Measurements from ENCODE around the gene LRP3. TPM values are rescaled to one million over a fixed set of nuclear protein-coding genes. Genes with fewer than 3 reads are reported as not detected.

LRP3 gene
- total RNA-seq, 1 experiment from 2014 or later, result 32.0 TPM

DNA sequence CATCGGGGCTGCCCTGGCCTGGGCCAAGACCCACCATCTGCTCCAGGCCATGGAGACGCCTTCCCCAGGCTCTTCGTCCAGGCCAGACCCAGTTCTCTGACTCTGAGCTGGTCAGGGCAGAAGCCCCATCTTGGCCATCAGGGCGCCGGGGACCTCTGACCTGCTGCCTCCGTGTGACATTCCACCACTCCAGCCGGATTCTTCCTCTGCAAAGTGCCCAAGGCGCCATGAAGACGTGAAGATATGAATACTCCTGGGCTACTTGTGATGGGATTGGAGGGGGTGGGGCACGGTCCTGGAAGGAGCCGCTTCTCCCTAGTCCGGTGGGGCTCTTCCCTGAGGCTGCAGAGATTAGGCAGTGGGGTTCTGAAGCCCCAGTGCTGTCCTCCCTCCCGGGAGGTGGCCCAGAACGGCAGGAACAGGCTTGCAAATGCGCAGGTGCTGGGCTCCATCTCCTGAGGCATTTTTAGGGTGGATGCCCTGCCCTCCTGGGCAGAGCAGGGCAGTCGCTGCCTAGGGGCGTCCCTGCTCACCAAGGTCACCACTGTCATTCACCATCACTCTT, 57.5 kb downstream of the LRP3 start:
- DNase-seq, result no peak
- Histone ChIP-seq H3K27ac (no peak overlapping the region), H3K4me3 (no peak overlapping the region), H3K4me1 (no peaks in the 10 kb centered on the region), H3K27me3 (peaks cover 9% of the 10 kb centered on the region; the same call in 1 of the 2 replicates), H3K36me3 (no peaks in the 10 kb centered on the region), H3K9me3 (replicated peaks) (no peaks in the 10 kb centered on the region)

DNA sequence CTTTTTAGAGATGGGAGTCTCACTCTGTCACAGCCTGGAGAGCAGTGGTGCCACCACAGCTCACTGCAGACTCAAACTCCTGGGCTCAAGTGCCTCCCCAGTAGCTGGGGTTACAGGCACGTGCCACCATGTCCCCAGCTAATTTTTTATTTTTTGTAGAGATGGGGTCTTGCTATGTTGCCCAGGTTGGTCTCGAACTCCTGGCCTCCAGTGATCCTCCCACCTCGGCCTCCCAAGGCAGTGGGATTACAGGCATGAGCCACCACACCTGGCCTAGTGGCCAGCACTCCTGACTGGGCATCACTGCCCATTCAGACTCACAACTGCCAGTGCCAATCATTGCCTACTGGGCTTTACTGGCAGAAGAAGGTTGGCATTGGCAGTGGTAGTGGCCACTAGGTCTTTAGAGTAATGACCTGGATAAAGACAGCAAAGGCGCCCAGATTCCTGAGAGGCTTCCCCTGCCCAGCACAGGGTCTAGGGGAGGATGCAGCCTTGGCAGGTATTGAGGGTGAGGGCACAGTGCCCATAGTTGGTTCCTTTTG, 58.4 kb downstream of the LRP3 start:
- H3K4me3 ChIP-seq, result no peak overlapping the region
- H3K4me1 ChIP-seq, result no peaks in the 10 kb centered on the region
- DNase-seq, result no peak
- H3K9me3 ChIP-seq (replicated peaks), result no peaks in the 10 kb centered on the region
- no peak overlapping the region for H3K27ac ChIP-seq
- peaks cover 9% of the 10 kb centered on the region; the same call in 1 of the 2 replicates for H3K27me3 ChIP-seq
- H3K36me3 ChIP-seq, result no peaks in the 10 kb centered on the region

DNA sequence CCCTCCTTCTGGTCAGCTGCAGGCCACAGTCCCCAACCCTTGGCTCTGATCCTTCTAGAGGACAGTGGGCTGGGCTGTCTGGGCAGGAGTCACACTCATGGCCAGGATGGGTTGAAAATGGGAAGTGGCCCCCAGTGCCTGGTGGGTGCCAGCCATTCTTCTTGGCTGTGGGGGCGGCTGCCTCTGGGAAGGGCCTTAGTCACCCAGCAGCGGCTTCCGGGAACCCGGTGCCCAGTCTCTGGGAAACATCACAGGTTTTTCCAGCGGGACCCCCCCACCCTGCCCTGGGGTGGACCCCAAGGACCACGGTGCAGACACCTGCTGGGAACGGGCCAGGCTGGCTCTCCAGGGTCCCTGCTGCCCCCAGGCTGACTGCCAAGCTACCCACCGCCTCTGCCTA, 58.8 kb downstream of the LRP3 start:
- Histone ChIP-seq H3K36me3 (no peaks in the 10 kb centered on the region), H3K4me3 (no peak overlapping the region), H3K27me3 (peaks cover 9% of the 10 kb centered on the region; the same call in 1 of the 2 replicates), H3K27ac (no peak overlapping the region), H3K4me1 (no peaks in the 10 kb centered on the region), H3K9me3 (replicated peaks) (no peaks in the 10 kb centered on the region)
- DNase-seq, result no peak

DNA sequence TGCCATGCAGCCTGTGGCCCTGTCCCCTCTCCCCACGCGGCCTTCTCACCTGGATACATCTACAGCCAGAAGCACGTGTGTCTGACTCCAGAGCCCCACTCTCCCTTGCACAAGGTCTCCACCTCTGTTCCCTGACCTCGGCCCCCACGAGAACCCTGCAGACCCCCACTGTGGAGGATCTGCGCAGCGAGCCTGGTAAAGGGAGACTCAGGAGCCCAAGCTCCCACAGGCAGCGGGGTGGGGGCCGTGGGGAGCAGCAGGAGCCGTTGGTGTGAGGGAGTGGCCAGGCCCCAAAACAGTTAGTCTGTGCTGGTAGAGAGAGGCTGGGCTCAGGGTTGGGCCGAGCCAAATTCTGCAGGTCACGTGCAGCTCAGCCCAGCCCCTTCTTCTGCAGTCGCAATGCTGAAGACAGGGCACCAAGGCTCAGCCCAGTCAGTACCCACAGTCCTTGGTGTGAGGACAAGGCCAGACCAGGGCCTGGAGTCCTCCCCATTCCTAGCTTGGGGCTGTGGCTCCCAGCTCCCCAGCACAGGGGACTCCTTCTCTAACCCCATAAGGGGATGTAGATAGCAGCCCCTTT, 60.2 kb downstream of the LRP3 start:
- H3K4me1 ChIP-seq, result no peaks in the 10 kb centered on the region
- H3K27ac ChIP-seq, result no peak overlapping the region
- H3K27me3 ChIP-seq, result peaks cover 9% of the 10 kb centered on the region; the same call in 1 of the 2 replicates
- H3K4me3 ChIP-seq, result no peak overlapping the region
- no peaks in the 10 kb centered on the region for H3K36me3 ChIP-seq
- no peaks in the 10 kb centered on the region for H3K9me3 ChIP-seq (replicated peaks)
- DNase-seq, result no peak

DNA sequence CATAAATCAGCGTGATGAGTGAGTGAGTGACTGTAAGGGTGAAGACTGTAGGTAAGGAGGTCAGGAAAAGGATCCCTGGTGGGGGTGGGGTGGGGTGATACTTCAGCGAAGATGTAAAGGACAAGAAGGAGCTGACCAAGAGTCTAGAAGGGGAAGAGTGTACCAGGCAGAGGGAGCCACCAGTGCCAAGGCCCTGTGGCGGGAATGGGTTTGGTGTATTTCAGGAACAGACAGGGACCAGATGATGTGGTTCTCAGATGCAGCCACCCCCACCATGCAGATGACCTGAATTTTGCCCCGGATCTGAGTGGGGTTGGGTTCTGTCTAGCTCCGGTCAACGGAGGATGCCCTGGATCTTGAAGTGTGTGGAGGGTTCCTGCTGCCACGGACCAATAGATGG, 61.7 kb downstream of the LRP3 start:
- no peak overlapping the region for H3K4me3 ChIP-seq
- no peaks in the 10 kb centered on the region for H3K36me3 ChIP-seq
- no peaks in the 10 kb centered on the region for H3K4me1 ChIP-seq
- no peaks in the 10 kb centered on the region for H3K9me3 ChIP-seq (replicated peaks)
- no peak overlapping the region for H3K27ac ChIP-seq
- peaks cover 9% of the 10 kb centered on the region; the same call in 1 of the 2 replicates for H3K27me3 ChIP-seq
- no peak for DNase-seq

DNA sequence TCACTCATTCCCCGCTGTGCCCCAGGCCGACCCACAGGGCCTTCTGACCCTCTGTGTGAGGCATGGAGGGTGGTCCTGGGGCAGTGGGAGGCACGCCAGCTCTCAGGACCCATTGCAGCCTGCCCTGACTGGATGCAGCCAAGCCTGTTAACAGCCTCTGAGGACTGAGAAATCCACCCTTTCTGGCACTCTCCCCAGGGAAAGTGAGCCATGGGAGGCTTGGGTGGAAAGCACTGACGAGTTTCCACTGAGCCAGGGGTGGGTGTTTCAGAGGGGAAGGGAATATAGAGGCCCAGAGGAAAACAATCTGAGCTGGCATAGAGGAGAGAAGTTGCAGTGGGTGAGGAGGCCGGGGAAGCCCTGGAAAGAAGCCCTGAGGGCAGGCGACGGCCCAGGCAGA, 62.1 kb downstream of the LRP3 start:
- no peak for DNase-seq
- Histone ChIP-seq H3K27me3 (peaks cover 9% of the 10 kb centered on the region; the same call in 1 of the 2 replicates), H3K36me3 (no peaks in the 10 kb centered on the region), H3K27ac (no peak overlapping the region), H3K4me1 (no peaks in the 10 kb centered on the region), H3K4me3 (no peak overlapping the region), H3K9me3 (replicated peaks) (no peaks in the 10 kb centered on the region)

DNA sequence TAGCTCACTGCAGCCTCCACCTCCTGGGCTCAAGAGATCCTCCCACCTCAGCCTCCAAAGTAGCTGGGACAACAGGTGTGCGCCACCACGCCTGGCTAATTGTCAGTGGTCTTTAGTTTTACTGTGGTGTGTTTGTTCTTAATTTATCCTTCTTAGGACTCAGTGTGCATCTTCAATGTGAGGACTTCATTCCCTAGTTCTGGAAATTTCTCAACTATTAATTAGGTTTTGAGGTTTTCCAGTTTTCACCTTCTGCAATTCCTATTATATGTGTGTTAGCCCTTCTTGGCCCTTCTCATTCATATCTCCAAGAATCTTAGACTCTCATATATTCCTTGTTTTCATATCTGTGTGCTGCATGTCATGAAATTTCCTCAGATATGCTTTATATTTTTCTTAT, 63.7 kb downstream of the LRP3 start:
- H3K36me3 ChIP-seq, result no peaks in the 10 kb centered on the region
- H3K9me3 ChIP-seq (replicated peaks), result no peaks in the 10 kb centered on the region
- H3K4me1 ChIP-seq, result no peaks in the 10 kb centered on the region
- peaks cover 9% of the 10 kb centered on the region; the same call in 1 of the 2 replicates for H3K27me3 ChIP-seq
- DNase-seq, result no peak
- no peak overlapping the region for H3K4me3 ChIP-seq
- no peak overlapping the region for H3K27ac ChIP-seq

Other genes starting within 250 kb of the LRP3 start
- 19.8 and 21.3 TPM in 2 replicates for gene CEP89, start 222.4 kb upstream of the LRP3 start, total RNA-seq (2014; rRNA removed; shearing (Covaris generic))
- 6.6 and 7.6 TPM in 2 replicates for gene FAAP24, start 222.1 kb upstream of the LRP3 start, total RNA-seq (2014; rRNA removed; shearing (Covaris generic))
- 12.6 and 12.7 TPM in 2 replicates for gene RHPN2, start 129.4 kb upstream of the LRP3 start, total RNA-seq (2014; rRNA removed; shearing (Covaris generic))
- gene GPATCH1, start 113.1 kb upstream of the LRP3 start, total RNA-seq (2014; rRNA removed; shearing (Covaris generic)), result 12.6 and 12.7 TPM in 2 replicates
- not detected in 2 replicates for gene WDR88, start 62.2 kb upstream of the LRP3 start, total RNA-seq (2014; rRNA removed; shearing (Covaris generic))
- gene SLC7A10, start 31.5 kb downstream of the LRP3 start, total RNA-seq (2014; rRNA removed; shearing (Covaris generic)), result not detected in 2 replicates
- 5.8 and 5.9 TPM in 2 replicates for gene CEBPA, start 108.2 kb downstream of the LRP3 start, total RNA-seq (2014; rRNA removed; shearing (Covaris generic))
- gene CEBPG, start 179.4 kb downstream of the LRP3 start, total RNA-seq (2014; rRNA removed; shearing (Covaris generic)), result 30.0 and 36.6 TPM in 2 replicates